Liver (tissue), 9 donors: Measurements from ENCODE around the gene IL1RAPL1. TPM values are rescaled to one million over a fixed set of nuclear protein-coding genes. Genes with fewer than 3 reads are reported as not detected.

Source experiments
- DNase-seq: peaks from one replicate; pipeline ENCODE4 v3.0.0-alpha.2; 2017; ENCODE audit warnings: low spot score
- H3K27ac ChIP-seq, 2 donors: one replicate each; pipeline ENCODE4 v1.7.0; 2013; ENCODE audit warnings: inconsistent platforms in 2 of 2, low read length in 2 of 2, control low read depth in 1 of 2, low read depth in 1 of 2, mild to moderate bottlenecking in 1 of 2
- H3K27me3 ChIP-seq, 4 donors: one replicate each; pipeline versions ENCODE4 v1.6.1 to v1.7.0; 2013; ENCODE audit warnings: low read length in 3 of 4, inconsistent platforms in 1 of 4, mild to moderate bottlenecking in 1 of 4, moderate library complexity in 1 of 4; ENCODE audit not compliant: control insufficient read depth in 4 of 4, insufficient read depth in 4 of 4
- H3K36me3 ChIP-seq, 4 donors: one replicate each; pipeline versions ENCODE4 v1.6.1 to v1.7.0; 2013; ENCODE audit warnings: low read length in 3 of 4, mild to moderate bottlenecking in 3 of 4, low read depth in 1 of 4, moderate library complexity in 1 of 4; ENCODE audit not compliant: control insufficient read depth in 4 of 4, insufficient read depth in 3 of 4
- H3K4me1 ChIP-seq, 4 donors: one replicate each; pipeline versions ENCODE4 v1.6.1 to v1.7.0; 2013; ENCODE audit warnings: low read length in 3 of 4, mild to moderate bottlenecking in 3 of 4, moderate library complexity in 1 of 4; ENCODE audit not compliant: control insufficient read depth in 4 of 4, insufficient read depth in 4 of 4
- H3K4me3 ChIP-seq, 3 donors: one replicate each; pipeline versions ENCODE4 v1.6.1 to v1.7.0; 2013; ENCODE audit warnings: low read length in 3 of 3, control low read depth in 1 of 3, low read depth in 1 of 3, mild to moderate bottlenecking in 1 of 3
- H3K9ac ChIP-seq, 2 donors: one replicate each; pipeline ENCODE4 v1.7.0; 2013; ENCODE audit warnings: low read length in 2 of 2, mild to moderate bottlenecking in 2 of 2, moderate library complexity in 2 of 2, control low read depth in 1 of 2, low read depth in 1 of 2
- H3K9me3 ChIP-seq, 4 donors: one replicate each; pipeline versions ENCODE4 v1.6.1 to v1.7.0; 2013; ENCODE audit warnings: low read length in 3 of 4; ENCODE audit not compliant: control insufficient read depth in 4 of 4
- ATF3 ChIP-seq: IDR thresholded peaks from 2 replicates; pipeline ENCODE4 v1.6.1; 2016; ENCODE audit warnings: antibody characterized with exemption
- CTCF ChIP-seq: fragments of 150-350 bp; IDR thresholded peaks from 2 replicates; pipeline ENCODE4 v1.5.1; 2017; ENCODE audit warnings: improper control_type of control experiment, low read depth, low read length; ENCODE audit not compliant: missing input control
- EGR1 ChIP-seq, 2 donors: IDR thresholded peaks; 2 replicates each; pipeline ENCODE4 v1.6.1; 2016 to 2018; ENCODE audit warnings: antibody characterized with exemption in 2 of 2, low read depth in 2 of 2
- FOXA1 ChIP-seq: IDR thresholded peaks from 2 replicates; pipeline ENCODE4 v1.6.1; 2016; ENCODE audit warnings: antibody characterized with exemption
- FOXA2 ChIP-seq: IDR thresholded peaks from 2 replicates; pipeline ENCODE4 v1.6.1; 2016; ENCODE audit warnings: antibody characterized with exemption
- GABPA ChIP-seq, 2 donors: IDR thresholded peaks in 1 of 2; conservative IDR thresholded peaks in 1 of 2; 2 replicates each; pipeline ENCODE4 v1.6.1; 2016; ENCODE audit warnings: antibody characterized with exemption in 2 of 2, mild to moderate bottlenecking in 1 of 2, moderate library complexity in 1 of 2
- HNF4G ChIP-seq: IDR thresholded peaks from 2 replicates; pipeline ENCODE4 v1.6.1; 2016; ENCODE audit warnings: antibody characterized with exemption
- MAX ChIP-seq: IDR thresholded peaks from 2 replicates; pipeline ENCODE4 v1.6.1; 2016; ENCODE audit warnings: antibody characterized with exemption
- NR2F2 ChIP-seq: IDR thresholded peaks from 2 replicates; pipeline ENCODE4 v1.6.1; 2016; ENCODE audit warnings: antibody characterized with exemption
- REST ChIP-seq: IDR thresholded peaks from 2 replicates; pipeline ENCODE4 v1.6.1; 2016; ENCODE audit warnings: antibody characterized with exemption, mild to moderate bottlenecking
- RXRA ChIP-seq, 2 donors: IDR thresholded peaks; 2 replicates each; pipeline ENCODE4 v1.6.1; 2017 to 2018; ENCODE audit warnings: antibody characterized with exemption in 2 of 2, mild to moderate bottlenecking in 1 of 2
- TAF1 ChIP-seq: conservative IDR thresholded peaks from 2 replicates; pipeline ENCODE4 v1.6.1; 2016; ENCODE audit warnings: antibody characterized with exemption, mild to moderate bottlenecking
- YY1 ChIP-seq: IDR thresholded peaks from 2 replicates; pipeline ENCODE4 v1.6.1; 2016; ENCODE audit warnings: antibody characterized with exemption, mild to moderate bottlenecking
- ZBTB33 ChIP-seq: IDR thresholded peaks from 2 replicates; pipeline ENCODE4 v1.6.1; 2016; ENCODE audit warnings: antibody characterized with exemption
- WGBS: extraction: QIAGEN DNeasy Blood & Tissue Kit; methylation state at CpG from one replicate; pipeline ENCODE4 v1.1.7; 2013; 5-methylcytosine and 5-hydroxymethylcytosine counted together
- polyA plus RNA-seq, 2 donors: library from polyadenylated mRNA; stranded (reverse) in 1 of 2; unstranded in 1 of 2; fragments of 200-250 nt in 1 of 2; fragments of >200 nt in 1 of 2; fragmentation: Nextera tagmentation in 1 of 2; extraction: Ambion mirVana in 1 of 2; gene quantifications; one replicate each; pipeline versions ENCODE4 v1.2.1 to v1.2.3, GENCODE V29; 2013 to 2015
- total RNA-seq, 2 donors: library from RNA; depleted of rRNA; stranded (reverse); fragments of >200 nt; gene quantifications; one replicate each; pipeline ENCODE4 v1.2.3, GENCODE V29; 2014
- donor health status: healthy.
- donor health status: healthy.
- donor health status: healthy.
- donor health status: healthy.
- donor health status: healthy.

The IL1RAPL1 gene
- total and polyA plus RNA-seq, 4 donors = 0.08 to 0.33 TPM; not detected in 2

- H3K4me1 ChIP-seq = no peaks in the 10 kb centered on the region
- H3K4me3 ChIP-seq = no peak overlapping the region
- no peaks in the 10 kb centered on the region for H3K9me3 ChIP-seq
- no peak overlapping the region for H3K9ac ChIP-seq
- H3K36me3 ChIP-seq = no peaks in the 10 kb centered on the region
- no peak for DNase-seq
- TF ChIP-seq EGR1 (IDR thresholded peaks at IDR 0.05; ENCODE audit: low read depth in 2 of 2) (no peak), HNF4G (no peak), TAF1 (no peak), REST (no peak), YY1 (no peak)
- H3K27me3 ChIP-seq = no peaks in the 10 kb centered on the region
- H3K27ac ChIP-seq = no peak overlapping the region
Measured at GRCh38 chrX:28717864-28718263, 130.6 kb downstream of the IL1RAPL1 start.

GRCh38 chrX:28718450-28718849 is 131.2 kb downstream of the IL1RAPL1 start:
- no peak for TF ChIP-seq GABPA (IDR thresholded peaks at IDR 0.05 in 1 of 2, conservative IDR thresholded peaks at IDR 0.05 in 1 of 2)
- no peak for TF ChIP-seq ATF3
- no peak for TF ChIP-seq EGR1 (IDR thresholded peaks at IDR 0.05; ENCODE audit: low read depth in 2 of 2)
- TF ChIP-seq RXRA (IDR thresholded peaks at IDR 0.05) = no peak
- TF ChIP-seq NR2F2 = no peak
- no peak for TF ChIP-seq YY1
- TF ChIP-seq ZBTB33 = no peak
- TF ChIP-seq FOXA1 = no peak
- TF ChIP-seq MAX = no peak
- TF ChIP-seq REST = no peak
- TF ChIP-seq CTCF = no peak
- TF ChIP-seq FOXA2 = no peak
- Histone ChIP-seq H3K36me3 (no peaks in the 10 kb centered on the region), H3K9me3 (no peaks in the 10 kb centered on the region), H3K9ac (no peak overlapping the region), H3K27me3 (no peaks in the 10 kb centered on the region), H3K27ac (no peak overlapping the region), H3K4me1 (no peaks in the 10 kb centered on the region), H3K4me3 (no peak overlapping the region)
- no peak for DNase-seq
- 71% methylated on average over 1 of the region's 1 CpG for WGBS
